Activated CD8-positive, alpha-beta memory T cell treated with anti-CD3 and anti-CD28 coated beads for 24 hours (primary cell): Measurements from ENCODE around the gene TRMT112.
A peak's percentile ranks its signal among the peaks of the same experiment; 100 is the strongest.
"Not testable (repeated sequence)": the region's sequence is repeated elsewhere in the genome, so short reads cannot be mapped to it uniquely, and the experiment has no call there.

Source experiments
- DNase-seq: peaks from one replicate; pipeline ENCODE4 v3.0.0-alpha.2; 2020

The TRMT112 gene

GRCh38 chr11:64327993-64328392 is 10.6 kb upstream of the TRMT112 start:
- DNase-seq, result no peak

GRCh38 chr11:64327375-64327774 is 10.0 kb upstream of the TRMT112 start:
- no peak for DNase-seq

DNA sequence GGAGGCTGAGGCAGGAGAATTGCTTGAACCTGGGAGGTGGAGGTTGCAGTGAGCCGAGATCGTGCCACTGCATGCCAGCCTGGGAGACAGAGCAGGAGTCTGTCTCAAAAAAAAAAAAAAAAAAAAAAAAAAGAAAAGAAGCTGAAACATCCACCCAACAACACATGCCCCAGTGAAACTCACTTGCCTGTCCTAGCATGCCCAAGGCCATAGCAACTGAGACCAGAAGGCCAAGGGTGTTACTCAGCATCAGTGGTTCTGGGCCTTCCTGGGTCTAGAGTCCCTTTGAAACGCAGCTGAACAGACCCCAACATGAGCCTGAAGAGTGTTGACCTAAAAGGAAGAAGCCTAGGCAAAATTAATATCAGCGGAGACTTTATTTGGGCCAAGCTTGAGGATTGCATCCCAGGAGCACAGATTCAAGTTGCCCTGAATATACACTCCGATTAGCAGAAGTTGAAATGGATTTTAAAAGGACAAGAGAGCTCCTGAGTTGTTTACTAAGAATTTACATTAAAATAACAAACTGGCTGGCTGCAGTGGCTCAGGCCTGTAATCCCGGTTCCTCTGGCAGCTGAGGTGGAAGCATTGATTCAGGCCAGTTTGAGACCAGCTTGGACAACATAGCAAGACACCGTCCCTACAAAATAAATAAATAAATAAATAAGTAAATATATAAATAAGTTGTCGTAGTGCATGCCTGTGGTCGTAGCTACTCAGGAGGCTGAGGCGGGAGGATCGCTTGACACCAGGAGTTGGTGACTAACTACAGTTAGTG is 7.5 kb upstream of the TRMT112 start:
- no peak for DNase-seq

DNA sequence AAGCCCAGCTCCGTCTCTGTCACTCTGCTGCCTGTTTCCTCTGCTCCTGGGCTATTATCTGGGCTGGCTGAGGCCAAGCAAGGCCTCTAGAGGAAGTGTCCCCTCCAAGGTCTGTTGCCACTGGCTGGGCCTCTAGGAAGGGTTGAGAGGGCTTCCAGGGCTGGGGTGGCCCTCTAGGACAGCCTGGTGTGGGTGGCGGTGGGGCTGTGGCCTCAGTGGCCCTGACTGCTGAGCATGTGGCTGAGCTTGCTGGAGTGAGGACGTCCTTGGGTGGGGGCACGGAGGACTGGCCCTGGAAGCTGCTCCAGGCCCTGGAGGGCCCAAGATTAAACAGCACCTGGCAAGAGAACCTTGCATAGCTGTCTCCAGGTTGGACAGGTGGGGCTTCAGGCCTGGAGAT is 6.6 kb upstream of the TRMT112 start:
- DNase-seq, result not testable (repeated sequence)

DNA sequence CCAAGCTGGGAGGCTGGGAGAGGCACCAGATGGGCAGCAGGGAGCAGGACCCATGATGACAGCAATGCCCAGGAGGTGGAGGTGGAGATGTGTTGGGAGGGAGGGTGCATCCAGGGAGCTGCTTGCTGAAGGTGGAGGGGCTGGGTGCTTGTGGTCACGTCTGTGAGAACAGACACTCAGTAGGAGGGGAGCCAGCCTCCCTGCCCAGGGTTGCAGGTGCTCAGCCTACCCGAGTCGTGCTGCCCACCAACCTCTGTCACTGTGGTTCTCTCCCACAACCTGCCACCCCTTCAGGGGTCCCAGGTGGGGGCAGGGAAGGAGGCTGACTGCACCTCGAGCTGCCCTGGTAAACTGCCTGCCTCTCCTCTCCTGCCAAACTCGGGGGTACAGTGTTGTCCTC is 6.0 kb upstream of the TRMT112 start:
- no peak for DNase-seq

DNA sequence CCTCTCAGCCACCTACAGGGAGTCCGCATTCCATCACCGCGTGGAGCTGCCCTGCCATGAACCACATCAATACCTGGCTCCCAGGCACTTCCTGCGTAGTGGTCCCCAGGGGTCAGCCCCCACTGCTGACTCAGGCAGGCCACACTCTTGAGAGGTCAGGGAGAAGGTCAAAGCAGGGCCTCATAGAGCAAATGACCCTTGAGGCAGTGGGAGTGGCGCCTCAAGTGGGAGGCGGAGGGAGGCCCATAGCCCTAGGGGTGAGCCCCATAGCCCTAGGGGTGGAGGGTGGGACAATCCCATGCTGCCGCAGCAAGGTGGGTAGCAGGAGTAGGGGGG is 5.5 kb upstream of the TRMT112 start:
- DNase-seq, result no peak

DNA sequence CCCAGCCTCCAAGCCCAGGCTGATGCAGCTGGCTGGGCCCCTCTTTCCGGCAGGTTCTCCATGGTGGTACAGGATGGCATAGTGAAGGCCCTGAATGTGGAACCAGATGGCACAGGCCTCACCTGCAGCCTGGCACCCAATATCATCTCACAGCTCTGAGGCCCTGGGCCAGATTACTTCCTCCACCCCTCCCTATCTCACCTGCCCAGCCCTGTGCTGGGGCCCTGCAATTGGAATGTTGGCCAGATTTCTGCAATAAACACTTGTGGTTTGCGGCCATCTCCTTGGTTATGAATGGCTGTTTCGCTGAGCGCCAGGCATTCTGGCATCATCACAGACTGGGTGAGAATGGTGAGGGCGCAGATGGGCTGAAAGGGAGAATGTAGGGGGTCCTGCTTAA is 4.2 kb upstream of the TRMT112 start:
- no peak for DNase-seq

- DNase-seq, result no peak
These were observed 3.7 kb upstream of the TRMT112 start for GRCh38 chr11:64321026-64321425.

GRCh38 chr11:64320556-64320955 is 3.2 kb upstream of the TRMT112 start:
- DNase-seq, result no peak

GRCh38 chr11:64318766-64319761 is 1.7 kb upstream of the TRMT112 start:
- DNase-seq, result no peak

GRCh38 chr11:64317961-64318765 is 804 bp upstream of the TRMT112 start, which contains the start of gene PRDX5:
PRDX5 (plus strand) TSS chr11:64318121; CDS start chr11:64318216, 95 bp downstream.
- peak; percentile 95 for DNase-seq

GRCh38 chr11:64316672-64317324 is 561 bp downstream of the TRMT112 start:
- no peak for DNase-seq

DNA sequence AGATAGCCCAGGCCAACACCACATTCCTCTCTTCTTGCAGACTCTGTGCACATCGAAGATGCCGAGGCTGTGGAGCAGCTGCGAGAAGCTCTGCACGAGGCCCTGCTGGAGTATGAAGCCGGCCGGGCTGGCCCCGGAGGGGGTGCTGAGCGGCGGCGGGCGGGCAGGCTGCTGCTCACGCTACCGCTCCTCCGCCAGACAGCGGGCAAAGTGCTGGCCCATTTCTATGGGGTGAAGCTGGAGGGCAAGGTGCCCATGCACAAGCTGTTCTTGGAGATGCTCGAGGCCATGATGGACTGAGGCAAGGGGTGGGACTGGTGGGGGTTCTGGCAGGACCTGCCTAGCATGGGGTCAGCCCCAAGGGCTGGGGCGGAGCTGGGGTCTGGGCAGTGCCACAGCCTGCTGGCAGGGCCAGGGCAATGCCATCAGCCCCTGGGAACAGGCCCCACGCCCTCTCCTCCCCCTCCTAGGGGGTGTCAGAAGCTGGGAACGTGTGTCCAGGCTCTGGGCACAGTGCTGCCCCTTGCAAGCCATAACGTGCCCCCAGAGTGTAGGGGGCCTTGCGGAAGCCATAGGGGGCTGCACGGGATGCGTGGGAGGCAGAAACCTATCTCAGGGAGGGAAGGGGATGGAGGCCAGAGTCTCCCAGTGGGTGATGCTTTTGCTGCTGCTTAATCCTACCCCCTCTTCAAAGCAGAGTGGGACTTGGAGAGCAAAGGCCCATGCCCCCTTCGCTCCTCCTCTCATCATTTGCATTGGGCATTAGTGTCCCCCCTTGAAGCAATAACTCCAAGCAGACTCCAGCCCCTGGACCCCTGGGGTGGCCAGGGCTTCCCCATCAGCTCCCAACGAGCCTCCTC is 1.5 kb downstream of the TRMT112 start:
- not testable (repeated sequence) for DNase-seq

- DNase-seq, result no peak
These were observed 2.4 kb downstream of the TRMT112 start for GRCh38 chr11:64314805-64315561.

DNA sequence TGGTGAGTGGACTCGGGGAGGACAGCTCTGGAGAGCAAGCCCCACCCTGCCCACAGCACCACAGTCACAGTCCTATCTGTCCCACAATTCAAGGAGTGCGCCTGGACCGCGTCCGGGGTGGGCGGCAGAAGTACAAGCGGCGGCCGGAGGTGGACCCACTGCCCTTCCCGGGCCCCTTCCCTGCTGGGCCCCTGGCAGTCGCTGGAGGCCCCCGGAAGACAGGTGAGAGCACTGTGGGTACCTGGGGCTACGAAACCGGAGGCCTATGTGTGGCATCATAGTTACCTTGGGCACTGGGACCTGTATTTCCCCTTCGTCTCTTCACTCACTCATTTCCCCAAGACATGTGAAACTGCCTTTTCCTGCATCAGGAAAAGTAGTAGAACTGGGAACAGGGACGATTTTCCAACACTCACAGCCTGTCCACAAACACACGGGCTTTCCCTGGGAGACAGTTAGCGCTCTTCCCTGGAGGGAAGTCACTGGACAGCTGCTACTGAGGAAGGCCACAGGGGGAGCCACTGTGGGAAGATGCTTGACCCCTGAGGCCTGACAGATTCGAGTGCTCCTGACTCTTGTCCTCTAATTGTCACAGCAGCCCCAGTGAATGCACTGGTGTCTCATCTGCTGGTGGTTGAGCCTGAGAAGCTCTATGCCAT is 3.1 kb downstream of the TRMT112 start:
- DNase-seq, result no peak

GRCh38 chr11:64313491-64314145 is 3.7 kb downstream of the TRMT112 start:
- DNase-seq, result no peak

DNA sequence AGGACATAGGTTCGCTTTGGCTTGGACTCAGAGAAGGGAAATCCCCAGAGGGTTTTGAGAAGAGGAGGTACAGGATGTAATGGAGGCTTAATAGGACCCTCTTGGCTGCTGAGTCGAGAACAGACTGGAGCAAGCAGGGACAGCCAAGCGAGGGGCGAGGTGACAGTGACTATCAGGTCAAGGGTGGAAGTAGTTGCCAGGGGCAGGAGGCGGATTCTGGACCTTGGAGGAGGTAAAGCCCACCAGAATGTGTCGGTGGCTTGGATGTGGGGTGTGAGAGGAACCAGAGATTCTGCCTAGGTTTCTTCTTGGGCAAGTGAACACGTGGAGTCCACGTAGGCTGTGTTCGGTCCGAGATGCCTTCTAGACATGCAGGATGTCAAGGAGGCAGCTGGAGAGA is 4.4 kb downstream of the TRMT112 start:
- DNase-seq, result no peak

GRCh38 chr11:64307795-64308194 is 9.6 kb downstream of the TRMT112 start:
- DNase-seq, result not testable (repeated sequence)

- DNase-seq, result no peak
These were observed 10.3 kb downstream of the TRMT112 start for GRCh38 chr11:64306876-64307622.
